Mesodermal cell (in vitro differentiated cells): Measurements from ENCODE around the gene CASKIN2.

Source experiments
- H3K27ac ChIP-seq: 2 replicates; pipeline ENCODE4 v1.7.0; 2013; ENCODE audit warnings: mild to moderate bottlenecking, low read depth, low read length, moderate library complexity; ENCODE audit not compliant: severe bottlenecking
- H3K36me3 ChIP-seq: 2 replicates; pipeline ENCODE4 v1.7.1; 2013; ENCODE audit warnings: mild to moderate bottlenecking, low read length, moderate library complexity; ENCODE audit not compliant: control insufficient read depth, insufficient read depth
- H3K4me1 ChIP-seq: one replicate; pipeline ENCODE4 v1.7.1; 2013; ENCODE audit warnings: mild to moderate bottlenecking, low read length; ENCODE audit not compliant: insufficient read depth, control insufficient read depth, poor library complexity, severe bottlenecking
- H3K4me3 ChIP-seq: 2 replicates; pipeline ENCODE4 v1.7.0; 2013; ENCODE audit warnings: low read length, control low read depth, mild to moderate bottlenecking; ENCODE audit not compliant: insufficient read depth, poor library complexity, severe bottlenecking; ENCODE audit errors: extremely low read depth
- H3K9me3 ChIP-seq: 2 replicates; pipeline ENCODE4 v1.7.1; 2013; ENCODE audit warnings: mild to moderate bottlenecking, low read length, moderate library complexity; ENCODE audit not compliant: control insufficient read depth
- WGBS, 2 experiments: methylation state at CpG; one replicate each; pipeline ENCODE4 v1.1.5; 2013; ENCODE audit warnings: missing lambda C conversion rate in 2 of 2; ENCODE audit not compliant: insufficient coverage in 2 of 2; 5-methylcytosine and 5-hydroxymethylcytosine counted together

Gene CASKIN2

GRCh38 chr17:75493476-75494129 lies 21.7 kb downstream of the CASKIN2 start:
- H3K4me3 ChIP-seq = no peak overlapping the region
- no peaks in the 10 kb centered on the region for H3K9me3 ChIP-seq
- 95 to 98% methylated on average over 21 to 23 of the region's 23 CpGs for WGBS, 2 experiments
- no peak overlapping the region for H3K27ac ChIP-seq
- no peaks in the 10 kb centered on the region for H3K4me1 ChIP-seq
- peaks cover 58% of the 10 kb centered on the region for H3K36me3 ChIP-seq

GRCh38 chr17:75492555-75493168 lies 22.7 kb downstream of the CASKIN2 start:
- 92 to 93% methylated on average over 22 to 23 of the region's 23 CpGs for WGBS, 2 experiments
- Histone ChIP-seq H3K4me3 (no peak overlapping the region), H3K36me3 (peaks cover 53% of the 10 kb centered on the region), H3K4me1 (no peaks in the 10 kb centered on the region), H3K27ac (no peak overlapping the region), H3K9me3 (no peaks in the 10 kb centered on the region)

GRCh38 chr17:75491680-75492079 lies 23.7 kb downstream of the CASKIN2 start:
- Histone ChIP-seq H3K9me3 (no peaks in the 10 kb centered on the region), H3K4me3 (no peak overlapping the region), H3K36me3 (peaks cover 45% of the 10 kb centered on the region), H3K4me1 (peaks cover 3% of the 10 kb centered on the region), H3K27ac (no peak overlapping the region)
- WGBS, 2 experiments = 92 to 94% methylated on average over 15 of the region's 15 CpGs

GRCh38 chr17:75490953-75491649 lies 24.2 kb downstream of the CASKIN2 start:
- Histone ChIP-seq H3K36me3 (peaks cover 47% of the 10 kb centered on the region), H3K4me1 (peaks cover 3% of the 10 kb centered on the region), H3K27ac (no peak overlapping the region), H3K4me3 (no peak overlapping the region), H3K9me3 (no peaks in the 10 kb centered on the region)
- 93 to 94% methylated on average over 14 to 16 of the region's 19 CpGs for WGBS, 2 experiments

- Histone ChIP-seq H3K9me3 (no peaks in the 10 kb centered on the region), H3K4me3 (no peak overlapping the region), H3K36me3 (peaks cover 47% of the 10 kb centered on the region), H3K4me1 (peaks cover 3% of the 10 kb centered on the region), H3K27ac (no peak overlapping the region)
- WGBS, 2 experiments = 96 to 98% methylated on average over 12 to 13 of the region's 14 CpGs
Observed at GRCh38 chr17:75490173-75490743, 25.1 kb downstream of the CASKIN2 start.

GRCh38 chr17:75489511-75489955 lies 25.8 kb downstream of the CASKIN2 start:
- no peak overlapping the region for H3K4me3 ChIP-seq
- no peak overlapping the region for H3K27ac ChIP-seq
- peaks cover 42% of the 10 kb centered on the region for H3K36me3 ChIP-seq
- WGBS, 2 experiments = 83 to 86% methylated on average over 14 of the region's 14 CpGs
- H3K9me3 ChIP-seq = no peaks in the 10 kb centered on the region
- peaks cover 3% of the 10 kb centered on the region for H3K4me1 ChIP-seq

- Histone ChIP-seq H3K36me3 (peaks cover 36% of the 10 kb centered on the region), H3K4me3 (no peak overlapping the region), H3K4me1 (peaks cover 3% of the 10 kb centered on the region), H3K9me3 (no peaks in the 10 kb centered on the region), H3K27ac (no peak overlapping the region)
- WGBS, 2 experiments = 95 to 99% methylated on average over 15 to 17 of the region's 24 CpGs
Observed at GRCh38 chr17:75488693-75489510, 26.4 kb downstream of the CASKIN2 start.

GRCh38 chr17:75487351-75488070 lies 27.8 kb downstream of the CASKIN2 start:
- WGBS, 2 experiments = 75 to 86% methylated on average over 7 to 12 of the region's 12 CpGs
- Histone ChIP-seq H3K36me3 (peaks cover 26% of the 10 kb centered on the region), H3K4me3 (no peak overlapping the region), H3K9me3 (no peaks in the 10 kb centered on the region), H3K4me1 (peaks cover 3% of the 10 kb centered on the region), H3K27ac (no peak overlapping the region)

GRCh38 chr17:75486951-75487350 lies 28.4 kb downstream of the CASKIN2 start:
- 86 to 92% methylated on average over 3 to 4 of the region's 5 CpGs for WGBS, 2 experiments
- Histone ChIP-seq H3K9me3 (no peaks in the 10 kb centered on the region), H3K4me1 (peaks cover 3% of the 10 kb centered on the region), H3K27ac (no peak overlapping the region), H3K36me3 (peaks cover 24% of the 10 kb centered on the region), H3K4me3 (no peak overlapping the region)

- Histone ChIP-seq H3K4me3 (no peak overlapping the region), H3K9me3 (no peaks in the 10 kb centered on the region), H3K27ac (no peak overlapping the region), H3K36me3 (peaks cover 21% of the 10 kb centered on the region), H3K4me1 (peaks cover 3% of the 10 kb centered on the region)
- 97% methylated on average over 9 to 13 of the region's 14 CpGs for WGBS, 2 experiments
Observed at GRCh38 chr17:75486151-75486550, 29.2 kb downstream of the CASKIN2 start.
